Type B pancreatic cell (in vitro differentiated cells): ENCODE data around the gene OXNAD1. TPM values are rescaled to one million over a fixed set of nuclear protein-coding genes. Genes with fewer than 3 reads are reported as not detected.

Experiments
- DNase-seq: peaks from one replicate; pipeline ENCODE4 v3.0.0; 2021; ENCODE audit warnings: mixed read lengths; ENCODE audit not compliant: unreplicated experiment; ENCODE audit errors: extremely low spot score
- H3K27ac Mint-ChIP-seq: 2 replicates; pipeline ENCODE4 v1.8.0; 2021; ENCODE audit warnings: mild to moderate bottlenecking, mixed read lengths
- H3K27me3 Mint-ChIP-seq: 2 replicates; pipeline ENCODE4 v1.8.0; 2021; ENCODE audit warnings: mixed read lengths
- H3K36me3 Mint-ChIP-seq: 2 replicates; pipeline ENCODE4 v1.8.0; 2021; ENCODE audit warnings: mixed read lengths
- H3K4me1 Mint-ChIP-seq: one replicate; pipeline ENCODE4 v1.8.0; 2021; ENCODE audit warnings: mixed read lengths; ENCODE audit not compliant: unreplicated experiment
- H3K4me3 Mint-ChIP-seq: 2 replicates; pipeline ENCODE4 v1.8.0; 2021; ENCODE audit warnings: mild to moderate bottlenecking, mixed read lengths
- H3K9me3 Mint-ChIP-seq: 2 replicates; pipeline ENCODE4 v1.8.0; 2021; ENCODE audit warnings: mixed read lengths
- CTCF ChIP-seq: fragments of 200-600 bp; sonication (generic); conservative IDR thresholded peaks from 2 replicates; pipeline ENCODE4 v1.5.0; 2021; ENCODE audit warnings: antibody characterized with exemption, mild to moderate bottlenecking
- total RNA-seq: library from RNA; stranded (reverse); gene quantifications from 2 replicates; pipeline ENCODE4 v1.2.1, GENCODE V29; 2021; ENCODE audit warnings: low replicate concordance

OXNAD1 gene
- total RNA-seq, 1 donor from 2014 or later = 16.0 TPM

- Mint-ChIP-seq H3K36me3 (peaks cover 30% of the 10 kb centered on the region), H3K27ac (no peak overlapping the region), H3K4me3 (no peak overlapping the region), H3K4me1 (peaks cover 8% of the 10 kb centered on the region), H3K27me3 (no peaks in the 10 kb centered on the region), H3K9me3 (peaks cover 19% of the 10 kb centered on the region)
- TF ChIP-seq CTCF = no peak
- DNase-seq = no peak
Observed at GRCh38 chr3:16330351-16330750, 65.3 kb downstream of the OXNAD1 start.

GRCh38 chr3:16331319-16331883, 66.4 kb downstream of the OXNAD1 start:
- no peak overlapping the region for H3K27ac Mint-ChIP-seq
- peaks cover 8% of the 10 kb centered on the region for H3K4me1 Mint-ChIP-seq
- H3K9me3 Mint-ChIP-seq = peaks cover 19% of the 10 kb centered on the region
- no peak overlapping the region for H3K4me3 Mint-ChIP-seq
- H3K27me3 Mint-ChIP-seq = no peaks in the 10 kb centered on the region
- H3K36me3 Mint-ChIP-seq = peaks cover 32% of the 10 kb centered on the region
- no peak for TF ChIP-seq CTCF
- DNase-seq = no peak

GRCh38 chr3:16332904-16333426, 68.0 kb downstream of the OXNAD1 start:
- peaks cover 32% of the 10 kb centered on the region for H3K36me3 Mint-ChIP-seq
- no peak for DNase-seq
- peaks cover 19% of the 10 kb centered on the region for H3K9me3 Mint-ChIP-seq

GRCh38 chr3:16334909-16335308, 69.9 kb downstream of the OXNAD1 start:
- H3K9me3 Mint-ChIP-seq = peaks cover 19% of the 10 kb centered on the region
- no peaks in the 10 kb centered on the region for H3K27me3 Mint-ChIP-seq
- H3K4me1 Mint-ChIP-seq = peaks cover 4% of the 10 kb centered on the region
- H3K36me3 Mint-ChIP-seq = peaks cover 35% of the 10 kb centered on the region
- TF ChIP-seq CTCF = no peak
- H3K4me3 Mint-ChIP-seq = no peak overlapping the region
- DNase-seq = no peak
- no peak overlapping the region for H3K27ac Mint-ChIP-seq

More at GRCh38 chr3:16332904-16333426, 68.0 kb downstream of the OXNAD1 start:
- Mint-ChIP-seq H3K4me3 (no peak overlapping the region), H3K27me3 (no peaks in the 10 kb centered on the region), H3K4me1 (peaks cover 4% of the 10 kb centered on the region), H3K27ac (no peak overlapping the region)
- TF ChIP-seq CTCF = no peak

GRCh38 chr3:16335333-16335732, 70.3 kb downstream of the OXNAD1 start:
- no peak overlapping the region for H3K4me3 Mint-ChIP-seq
- no peak overlapping the region for H3K27ac Mint-ChIP-seq
- TF ChIP-seq CTCF = no peak
- no peaks in the 10 kb centered on the region for H3K27me3 Mint-ChIP-seq
- H3K36me3 Mint-ChIP-seq = peaks cover 32% of the 10 kb centered on the region
- no peak for DNase-seq
- peaks cover 4% of the 10 kb centered on the region for H3K4me1 Mint-ChIP-seq
- peaks cover 19% of the 10 kb centered on the region for H3K9me3 Mint-ChIP-seq
